K562 (cell line): ENCODE results near the gene MED16. TPM values are rescaled to one million over a fixed set of nuclear protein-coding genes. Genes with fewer than 3 reads are reported as not detected.
"Not testable (repeated sequence)": the region's sequence is repeated elsewhere in the genome, so short reads cannot be mapped to it uniquely, and the experiment has no call there.

ENCODE experiments used
- ATAC-seq: fragments of 200-7000 bp; cut with Tn5 transposase; 3 replicates; pipeline ENCODE4 v1.9.1; 2020; ENCODE audit warnings: moderate library complexity
- BruUV-seq: library from RNA; stranded (reverse); fragments of 400-500 nt; replicated peaks from 2 replicates; lab custom pipeline; 2021; lab: Mats Ljungman, UMichigan
- CTCF ChIA-PET: fragments of 300-600 bp; formaldehyde crosslinking; extraction: SDS; loops from one replicate; lab custom pipeline; 2021; ENCODE audit warnings: low intra/inter-chr PET ratio; lab: Yijun Ruan, JAX
- POLR2A ChIA-PET: fragments of 300-600, 350-650 bp; sonication (Branson Sonifier 250); formaldehyde crosslinking; extraction: SDS; loops from one replicate; lab custom pipeline; 2021; ENCODE audit warnings: antibody characterized with exemption, inconsistent platforms; lab: Yijun Ruan, JAX
- DNase-seq, 4 experiments: peaks; one replicate each; pipeline versions ENCODE4 v3.0.0 to v3.0.0-alpha.2; 2011 to 2018; ENCODE audit warnings: low spot score in 3 of 4, mixed read lengths in 3 of 4; ENCODE audit errors: extremely low read depth in 1 of 4
- FAIRE-seq: peaks from 2 replicates; lab custom pipeline; 2011; peaks lifted over from hg19 to GRCh38; lab: Jason Lieb, UNC
- H2AFZ ChIP-seq: 2 replicates; pipeline ENCODE4 v1.6.0; 2011; ENCODE audit warnings: low read depth, low read length, control low read depth, inconsistent platforms
- H3K27ac ChIP-seq: fragments of 200-600 bp; 3 replicates; pipeline ENCODE4 v1.8.0; 2011; ENCODE audit warnings: low read depth, mild to moderate bottlenecking, control low read depth, inconsistent platforms, low read length, moderate library complexity, mixed read lengths; ENCODE audit errors: extremely low read depth
- H3K27me3 ChIP-seq, 2 experiments: fragments of 300-600 bp in 1 of 2; 2 replicates in 1 of 2; 3 replicates in 1 of 2; pipeline versions ENCODE4 v1.6.0 to v1.8.0; 2011; ENCODE audit warnings: inconsistent platforms in 2 of 2, low read length in 2 of 2, mild to moderate bottlenecking in 1 of 2, mixed read lengths in 1 of 2, moderate library complexity in 1 of 2; ENCODE audit not compliant: control insufficient read depth in 2 of 2, insufficient read depth in 2 of 2
- H3K36me3 ChIP-seq: fragments of 300-600 bp; 3 replicates; pipeline ENCODE4 v1.8.0; 2011; ENCODE audit warnings: mild to moderate bottlenecking, low read length, inconsistent platforms; ENCODE audit not compliant: control insufficient read depth, insufficient read depth
- H3K4me1 ChIP-seq, 2 experiments: fragments of 200-600 bp in 1 of 2; replicated peaks in 1 of 2; 2 replicates in 1 of 2; 3 replicates in 1 of 2; pipeline versions ENCODE4 v1.5.1 to v1.8.0; 2011; ENCODE audit warnings: inconsistent platforms in 2 of 2, low read length in 2 of 2, mild to moderate bottlenecking in 1 of 2, mixed read lengths in 1 of 2, moderate library complexity in 1 of 2; ENCODE audit not compliant: control insufficient read depth in 2 of 2, insufficient read depth in 2 of 2
- H3K4me2 ChIP-seq: 2 replicates; pipeline ENCODE4 v1.6.1; 2011; ENCODE audit warnings: low read length, control low read depth, inconsistent platforms, mixed read lengths; ENCODE audit not compliant: insufficient read depth
- H3K4me3 ChIP-seq: fragments of 200-600 bp; sonication (generic), shearing (Covaris generic); 2 replicates; pipeline ENCODE4 v1.5.1; 2016; ENCODE audit warnings: control low read depth, inconsistent platforms
- H3K79me2 ChIP-seq: fragments of 200-600 bp; 3 replicates; pipeline ENCODE4 v1.8.0; 2011; ENCODE audit warnings: low read length, inconsistent platforms; ENCODE audit not compliant: control insufficient read depth, insufficient read depth
- H3K9ac ChIP-seq, 2 experiments: 2 replicates each; pipeline versions ENCODE4 v1.6.0 to v1.6.1; 2011; ENCODE audit warnings: low read depth in 2 of 2, low read length in 2 of 2, control low read depth in 1 of 2, inconsistent platforms in 1 of 2, mild to moderate bottlenecking in 1 of 2, mixed read lengths in 1 of 2; ENCODE audit not compliant: insufficient read depth in 1 of 2
- H3K9me1 ChIP-seq: one replicate; pipeline ENCODE4 v1.6.0; 2011; ENCODE audit warnings: inconsistent platforms, mild to moderate bottlenecking, low read length, moderate library complexity; ENCODE audit not compliant: control insufficient read depth, insufficient read depth
- H3K9me3 ChIP-seq: replicated peaks from 2 replicates; pipeline ENCODE4 v1.5.1; 2011; ENCODE audit warnings: low read depth, low read length, inconsistent platforms; ENCODE audit not compliant: control insufficient read depth, insufficient read depth
- H4K20me1 ChIP-seq: replicated peaks from 2 replicates; pipeline ENCODE4 v1.6.1; 2011; ENCODE audit warnings: low read length, inconsistent platforms, mixed read lengths; ENCODE audit not compliant: control insufficient read depth, insufficient read depth
- ARID1B ChIP-seq: fragments of 450-650 bp; IDR thresholded peaks from 2 replicates; pipeline ENCODE4 v1.6.1; 2016; ENCODE audit warnings: antibody characterized with exemption, mild to moderate bottlenecking, inconsistent platforms
- ATF1 ChIP-seq, 2 experiments: fragments of 450-650 bp in 1 of 2; IDR thresholded peaks; 2 replicates each; pipeline ENCODE4 v1.6.1; 2016; ENCODE audit warnings: missing compliant biosample characterization in 1 of 2, missing genetic modification characterization in 1 of 2
- BCOR ChIP-seq: fragments of 450-650 bp; IDR thresholded peaks from 2 replicates; pipeline ENCODE4 v1.6.1; 2016
- CREM ChIP-seq: IDR thresholded peaks from 2 replicates; pipeline ENCODE4 v1.6.1; 2014; ENCODE audit warnings: antibody characterized with exemption, low read depth
- KDM1A ChIP-seq, 2 experiments: fragments of 450-650 bp; IDR thresholded peaks; 2 replicates each; pipeline ENCODE4 v1.6.1; 2016; ENCODE audit warnings: mild to moderate bottlenecking in 2 of 2
- SAFB2 ChIP-seq: fragments of 200-400 bp; formaldehyde crosslinking; IDR thresholded peaks from 2 replicates; pipeline ENCODE4 v1.6.1; 2018; ENCODE audit warnings: borderline replicate concordance, low read length, low read depth, moderate library complexity; ENCODE audit not compliant: severe bottlenecking
- TAL1 ChIP-seq: fragments of 450-650 bp; IDR thresholded peaks from 2 replicates; pipeline ENCODE4 v1.6.1; 2016; ENCODE audit warnings: mild to moderate bottlenecking
- TCF7L2 ChIP-seq: fragments of 150-350 bp; IDR thresholded peaks from 2 replicates; pipeline ENCODE4 v1.6.1; 2016; ENCODE audit warnings: low read depth, mild to moderate bottlenecking, low read length, moderate library complexity
- U2AF2 ChIP-seq: fragments of 200-400 bp; formaldehyde crosslinking; optimal IDR thresholded peaks from 2 replicates; pipeline ENCODE3; 2017; ENCODE audit warnings: low read depth, mild to moderate bottlenecking, low read length
- ZKSCAN8 ChIP-seq: fragments of 200-800 bp; sonication (Bioruptor generic); IDR thresholded peaks from 2 replicates; pipeline ENCODE4 v1.6.1; 2016; ENCODE audit warnings: missing genetic modification characterization, missing compliant biosample characterization
- ZNF121 ChIP-seq: sonication (generic); formaldehyde crosslinking; conservative IDR thresholded peaks from 2 replicates; pipeline ENCODE4 v1.8.0; 2022; ENCODE audit warnings: missing genetic modification reagents
- whole genome bisulfite sequencing: fragments of 100-300 bp; shearing (Covaris generic); methylation state at CpG from one replicate; pipeline ENCODE4 v1.1.6; 2016; ENCODE audit warnings: low coverage, mixed read lengths; ENCODE audit not compliant: insufficient coverage; ENCODE audit errors: missing lambda C conversion rate; 5-methylcytosine and 5-hydroxymethylcytosine counted together
- in situ Hi-C: fragments of 300-500 bp; cut with MboI; formaldehyde crosslinking; loops from 4 replicates; pipeline ENCODE4 v1.15.0; 2018; ENCODE audit warnings: inconsistent platforms, mixed read lengths
- intact Hi-C: fragments of 100-400 bp; cut with micrococcal nuclease; formaldehyde crosslinking; loops from 2 replicates; pipeline ENCODE4 v1.14.2; 2022
- polyA plus RNA-seq, 8 experiments: library from polyadenylated mRNA; depleted of rRNA in 4 of 8; stranded (reverse) in 5 of 8; unstranded in 3 of 8; fragments of >200 nt; fragmentation: Nextera tagmentation in 2 of 8; fragmentation: Illumina TruSeq in 1 of 8; extraction: Ambion mirVana in 2 of 8; extraction: Trizol in 1 of 8; gene quantifications; 2 replicates each; pipeline versions ENCODE4 v1.2.1 to v1.2.3, GENCODE V29; 2011 to 2014; ENCODE audit warnings: inconsistent platforms in 1 of 8, missing spikeins in 1 of 8
- total RNA-seq, 7 experiments: library from RNA; depleted of rRNA in 6 of 7; stranded (reverse); fragments of >200 nt in 6 of 7; fragmentation: Illumina TruSeq in 2 of 7; extraction: Trizol in 2 of 7; gene quantifications; 2 replicates each; pipeline versions ENCODE4 v1.2.1 to v1.2.3, GENCODE V29; 2011 to 2021; ENCODE audit warnings: low replicate concordance in 1 of 7
- TF ChIP-seq, protein P1 (sequence below): sonication (generic); formaldehyde crosslinking; IDR thresholded peaks from 2 replicates; pipeline ENCODE4 v1.9.0; 2022; ENCODE audit warnings: mild to moderate bottlenecking, missing genetic modification reagents

The MED16 gene
- total and polyA plus RNA-seq, 9 of the 15 experiments (the other 6 are each of a cell fraction or from before 2014, with no cell fraction given): 0.89 to 59.9 (median 8.6) TPM

DNA sequence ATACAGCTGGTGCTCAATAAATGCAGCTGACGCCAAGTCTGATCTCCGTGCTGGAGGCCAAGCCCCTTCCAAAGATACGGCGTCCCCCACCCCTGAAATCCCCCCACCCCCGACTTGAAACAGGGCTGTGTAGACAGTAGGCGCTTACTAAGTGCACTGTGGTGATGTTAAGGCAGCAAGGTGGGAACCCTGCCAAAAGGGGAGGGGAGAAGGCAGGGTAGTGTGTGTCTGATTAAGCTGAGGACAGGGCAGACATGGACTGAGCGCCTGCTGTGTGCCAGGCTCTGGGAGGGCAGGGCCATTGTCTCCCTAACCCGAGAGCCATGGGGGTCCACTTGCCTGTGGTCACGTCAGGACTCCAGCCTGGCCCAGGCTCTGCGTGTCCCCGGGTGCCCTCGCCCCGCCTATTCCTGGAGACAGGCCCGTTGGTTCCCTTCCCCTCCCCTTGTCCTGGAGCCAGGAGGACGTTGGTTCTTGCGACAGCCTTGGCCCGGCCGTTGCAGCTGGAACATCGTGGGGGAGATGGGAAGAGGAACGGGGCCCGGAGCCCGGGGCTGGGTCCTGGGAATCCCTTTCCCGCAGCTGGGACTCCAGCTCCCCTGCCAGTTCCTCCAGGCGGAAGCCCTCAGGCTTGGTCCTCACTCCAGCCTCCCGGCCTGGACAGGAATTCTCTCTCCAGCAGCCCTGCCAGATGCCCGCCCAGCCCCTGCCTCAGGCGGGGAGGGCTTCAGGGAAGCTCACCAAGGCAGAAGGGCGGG is 42.6 kb downstream of the MED16 start (continued):
- no peak for TF ChIP-seq SAFB2
- TF ChIP-seq U2AF2: no peak
- TF ChIP-seq ARID1B: 0 out of 2 replicates have a peak, but pooled peaks have one; percentile 9
- TF ChIP-seq, protein P1, sequence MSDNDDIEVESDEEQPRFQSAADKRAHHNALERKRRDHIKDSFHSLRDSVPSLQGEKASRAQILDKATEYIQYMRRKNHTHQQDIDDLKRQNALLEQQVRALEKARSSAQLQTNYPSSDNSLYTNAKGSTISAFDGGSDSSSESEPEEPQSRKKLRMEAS (CRISPR knock-in tag): no peak
- no peak for TF ChIP-seq TAL1
- no peak for TF ChIP-seq CREM
- TF ChIP-seq ZKSCAN8 (CRISPR knock-in tag): peak; percentile 100
- no peak for TF ChIP-seq ATF1 (CRISPR knock-in tag; IDR thresholded peaks at IDR 0.05)
- peak; percentile 43; the same call in 1 of the 2 replicates for TF ChIP-seq ATF1 (tag; IDR thresholded peaks at IDR 0.05)
- no peak for TF ChIP-seq TCF7L2

- H3K9me1 ChIP-seq, H3K27ac ChIP-seq, FAIRE-seq, H3K4me2 ChIP-seq, ATAC-seq, H3K36me3 ChIP-seq, H3K9me3 ChIP-seq, DNase-seq, H3K9ac ChIP-seq, intact Hi-C loops, H2AFZ ChIP-seq, BruUV-seq, H4K20me1 ChIP-seq, H3K79me2 ChIP-seq, CTCF ChIA-PET, in situ Hi-C loops, H3K27me3 ChIP-seq, H3K4me3 ChIP-seq: not testable (repeated sequence)
- 67% methylated on average over 8 of the region's 8 CpGs for WGBS
- TF ChIP-seq ZNF121 (peak; percentile 99), BCOR (peak; percentile 68), KDM1A (IDR thresholded peaks at IDR 0.05) (0 out of 4 replicates have a peak, but pooled peaks of 1 of the 2 experiments have one; percentile 14)
- peaks cover 5 to 54% of the 10 kb centered on the region in 2 experiments; a peak in 3 of 5 replicates for H3K4me1 ChIP-seq
- POLR2A ChIA-PET: interaction anchor here (0.5 kb wide), 1 partner anchor 217 kb away, joined by 3 read pairs; no protein-coding TSS in a partner anchor
Observed at GRCh38 chr19:849195-849594, 43.8 kb downstream of the MED16 start.
